ENCODE results near the gene LMTK2.

The LMTK2 gene

DNA sequence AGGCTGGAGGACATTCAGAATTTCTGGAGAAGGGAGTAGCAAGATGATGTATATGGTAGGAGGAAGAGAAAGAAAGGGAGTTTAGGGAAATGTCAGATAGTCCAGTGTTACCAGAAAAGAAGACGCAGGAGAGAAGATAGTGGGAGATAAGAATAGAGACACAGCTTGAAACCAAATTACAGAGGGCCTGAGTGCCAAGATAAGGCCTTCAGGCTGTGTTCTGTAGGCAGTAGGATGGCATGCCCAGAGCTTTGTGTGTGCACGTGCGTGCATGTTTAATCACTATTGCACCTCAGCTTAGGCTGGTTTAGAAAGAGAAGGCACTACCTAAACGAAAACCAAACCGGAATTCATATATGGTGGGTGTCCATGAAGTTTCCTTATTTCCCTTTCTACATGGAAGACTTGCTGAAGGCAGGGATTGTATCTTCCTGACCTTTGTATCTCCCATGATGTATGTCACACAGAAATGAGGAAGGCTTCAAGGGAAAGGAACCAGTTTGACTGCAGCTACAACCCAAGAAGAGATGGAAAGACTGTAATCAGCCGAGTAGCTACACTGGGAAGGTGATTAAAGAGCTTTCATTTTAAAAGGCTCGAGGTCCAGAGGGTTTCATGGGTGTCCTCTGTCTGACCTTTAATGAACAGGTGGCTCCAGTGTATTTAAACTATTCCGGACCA is 68.7 kb downstream of the LMTK2 start:
- DNase-seq (ENCODE audit: low read depth): no peak

DNA sequence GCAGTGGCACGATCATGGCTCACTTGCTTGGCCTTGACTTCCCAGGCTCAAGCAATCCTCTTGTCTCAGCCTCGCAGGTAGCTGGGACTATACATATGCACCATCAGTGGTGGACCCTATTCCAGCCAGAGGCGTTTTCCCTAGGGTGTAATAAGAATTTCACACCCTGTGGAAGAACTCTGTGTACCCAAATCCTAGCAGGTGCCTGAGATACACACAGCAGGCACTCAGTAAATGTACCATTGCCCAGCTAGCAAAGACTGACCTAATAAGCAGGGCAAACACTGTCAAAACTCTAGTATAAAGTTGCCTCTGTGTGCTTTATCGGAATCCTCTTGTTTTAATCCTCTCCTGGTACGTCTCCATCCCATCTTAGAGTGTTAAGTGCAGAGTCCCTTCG is 70.9 kb downstream of the LMTK2 start:
- DNase-seq (ENCODE audit: low read depth): no peak

DNA sequence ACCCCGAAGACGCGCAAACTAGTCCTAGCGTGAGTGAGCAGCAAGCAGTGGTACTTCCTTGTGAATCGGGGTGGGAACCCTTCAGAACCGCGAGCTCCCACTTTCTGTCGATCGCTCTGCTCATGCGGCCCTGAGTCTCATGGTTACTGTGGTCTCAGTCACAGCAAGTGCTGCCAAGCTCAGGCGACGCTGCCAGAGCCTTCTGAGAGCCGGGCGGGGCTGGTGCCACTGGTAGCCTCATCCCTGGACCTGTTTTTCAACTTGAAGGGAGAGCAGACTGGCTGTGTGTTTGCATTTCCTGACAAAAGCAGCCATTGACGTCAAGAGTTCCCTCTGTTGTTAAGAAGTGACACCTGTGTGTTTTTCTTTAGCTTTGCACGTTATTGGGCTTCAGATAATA is 71.7 kb downstream of the LMTK2 start:
- DNase-seq (ENCODE audit: low read depth): no peak

DNA sequence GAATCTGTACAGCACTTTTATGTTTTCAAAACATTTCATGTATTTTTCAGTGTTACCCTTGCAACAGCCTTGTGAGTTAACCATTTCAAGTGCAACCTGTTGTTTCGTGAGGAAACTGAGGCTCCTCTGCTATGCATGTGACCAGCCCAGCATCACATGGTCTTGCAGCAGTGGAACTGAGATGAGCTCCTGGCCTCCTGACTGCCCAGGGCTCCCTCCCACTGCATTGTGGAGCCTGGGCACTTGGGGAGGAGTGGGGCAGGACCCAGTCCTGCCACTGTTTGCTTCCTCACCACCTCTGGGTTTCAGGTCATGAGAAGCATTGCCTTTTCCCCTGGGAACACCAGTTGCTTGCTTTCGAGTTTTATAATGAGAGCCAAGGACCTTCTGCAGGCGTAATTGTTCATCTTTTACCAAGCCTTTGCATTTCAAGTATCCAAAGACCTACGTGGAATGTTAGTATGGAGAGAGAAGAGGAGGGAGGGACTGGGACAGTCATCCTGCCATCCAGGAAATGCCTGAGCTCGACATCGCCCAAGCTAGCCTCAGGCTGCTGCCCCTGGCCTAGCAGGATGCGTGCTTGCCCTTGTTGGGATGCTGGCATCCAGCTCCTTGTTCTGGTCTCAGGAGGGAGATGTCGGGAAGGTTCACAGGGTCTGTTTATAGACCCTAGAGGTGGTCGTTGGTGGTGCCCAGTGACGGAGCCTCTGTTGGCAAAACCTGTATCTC is 72.3 kb downstream of the LMTK2 start:
- peak; percentile 47 for DNase-seq (ENCODE audit: low read depth)

DNA sequence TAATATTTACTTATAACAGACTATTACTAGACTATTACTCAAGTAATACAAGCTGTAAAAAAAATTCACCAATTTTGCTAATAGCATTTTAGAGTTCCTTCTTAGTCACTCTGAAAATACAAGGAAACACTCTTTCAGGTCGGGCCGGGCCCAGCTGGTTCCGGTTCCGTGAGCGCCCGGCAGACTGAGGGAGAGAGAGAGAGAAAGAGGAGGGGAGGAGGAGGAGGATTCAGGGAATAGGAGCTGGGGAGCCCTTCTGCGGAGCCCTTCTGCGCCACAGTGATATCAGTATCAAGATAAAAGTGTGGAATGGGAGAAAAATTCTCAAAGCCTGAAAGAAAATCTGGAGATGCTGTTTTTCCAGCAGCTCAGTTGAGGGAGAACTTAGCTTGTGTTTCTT is 74.1 kb downstream of the LMTK2 start:
- DNase-seq (ENCODE audit: low read depth): no peak

DNA sequence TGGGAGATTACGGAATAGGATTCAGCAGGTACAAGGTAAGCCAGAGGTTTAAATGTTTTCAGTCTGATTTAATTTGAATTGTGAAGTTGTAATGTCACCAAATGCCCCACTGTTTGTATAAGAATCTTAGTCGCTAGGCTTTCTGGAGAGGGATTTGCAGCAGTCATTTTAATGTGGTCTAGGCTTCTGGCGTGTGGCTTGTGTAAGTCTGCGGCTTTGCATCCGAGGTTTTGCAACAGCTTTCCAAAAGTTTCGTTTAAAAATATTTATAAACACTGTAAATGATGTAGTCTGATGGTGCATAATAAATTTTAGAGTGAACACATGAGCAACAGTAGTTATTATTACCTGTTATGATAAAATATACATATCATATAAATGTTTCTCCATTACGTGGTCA is 78.4 kb downstream of the LMTK2 start:
- DNase-seq (ENCODE audit: low read depth): no peak

DNA sequence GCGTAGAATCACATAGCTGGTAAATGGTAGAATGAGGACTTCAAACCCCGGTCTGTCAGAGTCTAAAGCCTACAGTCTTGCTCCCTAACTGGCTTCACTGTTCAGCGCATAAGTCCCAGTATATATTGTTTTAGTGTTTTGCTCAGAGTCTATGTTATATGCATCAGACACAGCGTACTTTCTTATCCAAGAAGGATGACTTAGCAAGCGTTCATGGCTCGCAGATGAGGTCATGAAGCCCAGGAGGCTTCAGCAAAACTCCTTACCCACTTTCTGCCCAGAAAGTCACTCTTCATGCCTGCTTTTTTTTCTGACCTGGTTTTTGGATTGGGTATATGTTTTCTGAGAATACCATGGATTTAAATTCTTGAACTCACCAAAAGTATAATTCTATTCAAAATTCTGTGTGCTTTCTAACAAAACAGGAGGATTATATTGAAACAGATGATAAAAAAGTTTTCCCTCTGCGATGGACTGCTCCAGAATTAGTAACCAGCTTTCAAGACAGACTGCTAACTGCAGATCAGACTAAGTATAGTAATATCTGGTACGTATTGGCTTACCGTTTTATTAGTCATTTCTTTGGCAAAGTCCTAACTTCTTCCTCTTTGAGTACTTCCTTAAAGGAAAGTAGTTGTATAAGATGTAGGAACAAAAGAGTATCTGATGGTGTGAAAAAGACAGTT is 79.9 kb downstream of the LMTK2 start:
- peak; percentile 61 for DNase-seq (ENCODE audit: low read depth)

DNA sequence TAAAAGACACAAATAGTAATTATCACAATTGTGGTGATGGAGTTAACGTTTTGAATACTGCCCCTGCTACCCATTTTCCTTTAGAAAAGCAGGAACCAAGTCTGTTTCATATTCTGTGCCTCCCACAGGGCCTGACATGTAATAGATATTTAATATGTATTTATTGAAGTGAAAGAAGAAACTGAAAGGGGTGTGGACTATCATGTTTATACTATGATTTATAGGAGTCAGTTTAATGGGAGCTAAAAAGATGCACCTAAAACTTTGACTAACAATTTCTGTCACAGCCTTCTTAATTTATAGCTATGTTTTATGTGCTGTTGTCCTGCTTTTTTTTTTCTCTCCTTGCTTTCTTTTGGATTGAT is 80.5 kb downstream of the LMTK2 start:
- DNase-seq (ENCODE audit: low read depth): no peak

DNA sequence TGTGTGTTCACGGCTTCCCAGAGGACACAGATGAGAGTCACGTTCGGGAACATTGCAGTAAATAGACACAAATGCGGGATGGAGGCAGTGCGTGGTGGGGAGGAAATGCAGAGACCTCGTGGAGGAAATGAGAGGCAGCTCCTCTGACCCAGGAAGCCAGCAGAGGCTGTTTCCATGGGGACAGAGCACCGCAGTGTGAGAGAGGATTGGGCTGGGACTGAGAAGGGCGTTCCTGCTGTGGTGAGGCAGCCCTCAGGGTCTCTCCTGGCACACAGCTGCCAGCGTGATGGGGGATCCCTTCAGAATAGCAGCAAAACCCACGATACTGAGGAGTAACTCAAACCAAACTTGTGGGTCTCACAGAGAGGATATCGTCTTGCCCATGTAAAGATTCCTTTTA is 82.9 kb downstream of the LMTK2 start:
- DNase-seq (ENCODE audit: low read depth): no peak

DNA sequence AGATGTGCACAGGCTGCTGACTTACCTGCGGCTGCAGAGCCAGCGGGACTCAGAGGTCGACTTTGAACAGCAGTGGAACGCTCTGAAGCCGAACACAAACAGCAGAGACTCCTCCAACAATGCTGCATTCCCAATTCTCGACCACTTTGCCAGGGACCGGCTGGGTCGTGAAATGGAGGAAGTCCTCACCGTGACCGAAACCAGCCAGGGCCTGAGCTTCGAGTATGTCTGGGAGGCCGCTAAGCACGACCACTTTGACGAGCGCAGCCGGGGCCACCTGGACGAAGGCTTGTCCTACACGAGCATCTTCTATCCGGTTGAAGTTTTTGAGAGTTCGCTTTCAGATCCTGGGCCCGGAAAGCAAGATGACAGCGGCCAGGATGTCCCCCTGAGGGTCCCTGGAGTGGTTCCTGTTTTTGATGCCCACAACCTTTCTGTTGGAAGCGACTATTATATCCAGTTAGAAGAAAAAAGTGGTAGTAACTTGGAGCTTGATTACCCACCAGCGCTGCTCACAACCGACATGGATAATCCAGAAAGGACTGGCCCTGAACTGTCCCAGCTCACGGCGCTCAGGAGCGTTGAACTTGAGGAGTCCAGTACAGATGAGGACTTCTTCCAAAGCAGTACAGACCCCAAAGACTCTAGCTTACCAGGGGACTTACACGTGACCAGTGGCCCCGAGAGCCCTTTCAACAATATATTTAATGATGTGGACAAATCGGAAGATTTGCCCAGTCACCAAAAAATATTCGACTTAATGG is 85.2 kb downstream of the LMTK2 start:
- no peak for DNase-seq (ENCODE audit: low read depth)

DNA sequence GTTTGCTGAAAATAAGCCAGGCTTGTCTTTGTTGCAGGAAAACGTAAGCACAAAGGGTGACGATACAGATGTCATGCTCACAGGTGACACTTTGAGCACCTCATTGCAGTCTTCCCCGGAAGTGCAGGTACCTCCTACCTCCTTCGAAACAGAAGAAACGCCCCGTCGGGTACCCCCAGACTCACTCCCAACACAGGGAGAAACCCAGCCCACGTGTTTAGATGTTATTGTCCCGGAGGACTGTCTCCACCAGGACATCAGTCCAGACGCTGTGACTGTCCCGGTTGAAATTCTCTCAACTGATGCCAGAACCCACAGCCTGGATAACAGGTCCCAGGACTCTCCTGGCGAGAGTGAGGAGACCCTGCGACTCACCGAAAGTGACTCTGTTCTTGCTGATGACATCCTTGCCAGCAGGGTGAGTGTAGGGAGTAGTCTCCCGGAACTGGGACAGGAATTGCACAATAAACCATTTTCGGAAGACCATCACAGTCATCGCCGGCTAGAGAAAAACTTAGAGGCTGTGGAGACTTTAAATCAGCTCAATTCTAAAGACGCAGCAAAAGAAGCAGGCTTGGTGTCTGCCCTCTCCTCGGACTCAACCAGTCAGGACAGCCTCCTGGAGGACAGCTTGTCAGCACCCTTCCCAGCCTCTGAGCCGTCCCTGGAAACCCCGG is 86.3 kb downstream of the LMTK2 start:
- DNase-seq (ENCODE audit: low read depth): no peak

DNA sequence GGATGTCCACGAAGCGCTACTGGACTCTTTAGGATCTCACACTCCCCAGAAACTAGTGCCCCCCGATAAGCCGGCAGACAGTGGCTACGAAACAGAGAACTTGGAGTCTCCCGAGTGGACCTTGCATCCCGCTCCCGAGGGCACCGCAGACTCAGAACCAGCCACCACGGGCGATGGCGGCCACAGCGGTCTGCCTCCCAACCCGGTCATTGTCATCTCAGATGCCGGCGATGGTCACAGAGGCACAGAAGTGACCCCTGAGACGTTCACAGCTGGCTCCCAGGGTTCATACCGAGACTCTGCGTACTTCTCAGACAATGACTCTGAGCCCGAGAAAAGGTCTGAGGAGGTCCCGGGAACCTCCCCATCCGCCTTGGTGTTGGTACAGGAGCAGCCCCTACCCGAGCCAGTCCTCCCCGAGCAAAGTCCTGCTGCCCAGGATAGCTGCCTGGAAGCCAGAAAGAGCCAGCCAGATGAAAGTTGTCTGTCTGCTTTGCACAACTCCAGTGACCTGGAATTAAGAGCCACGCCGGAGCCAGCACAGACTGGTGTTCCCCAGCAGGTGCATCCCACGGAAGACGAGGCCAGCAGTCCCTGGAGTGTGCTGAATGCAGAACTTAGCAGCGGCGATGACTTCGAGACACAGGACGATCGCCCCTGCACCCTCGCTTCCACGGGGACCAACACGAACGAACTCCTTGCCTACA is 87.0 kb downstream of the LMTK2 start:
- no peak for DNase-seq (ENCODE audit: low read depth)

DNA sequence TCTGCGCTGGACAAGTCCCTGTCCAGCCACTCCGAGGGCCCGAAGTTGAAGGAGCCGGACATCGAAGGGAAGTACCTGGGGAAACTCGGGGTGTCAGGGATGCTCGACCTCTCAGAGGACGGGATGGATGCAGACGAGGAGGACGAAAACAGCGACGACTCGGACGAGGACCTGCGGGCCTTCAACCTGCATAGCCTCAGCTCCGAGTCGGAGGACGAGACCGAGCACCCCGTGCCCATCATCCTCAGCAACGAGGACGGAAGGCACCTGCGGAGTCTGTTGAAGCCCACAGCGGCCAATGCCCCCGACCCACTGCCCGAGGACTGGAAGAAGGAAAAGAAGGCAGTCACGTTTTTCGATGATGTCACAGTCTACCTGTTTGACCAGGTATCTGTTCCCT is 87.5 kb downstream of the LMTK2 start:
- DNase-seq (ENCODE audit: low read depth): no peak

DNA sequence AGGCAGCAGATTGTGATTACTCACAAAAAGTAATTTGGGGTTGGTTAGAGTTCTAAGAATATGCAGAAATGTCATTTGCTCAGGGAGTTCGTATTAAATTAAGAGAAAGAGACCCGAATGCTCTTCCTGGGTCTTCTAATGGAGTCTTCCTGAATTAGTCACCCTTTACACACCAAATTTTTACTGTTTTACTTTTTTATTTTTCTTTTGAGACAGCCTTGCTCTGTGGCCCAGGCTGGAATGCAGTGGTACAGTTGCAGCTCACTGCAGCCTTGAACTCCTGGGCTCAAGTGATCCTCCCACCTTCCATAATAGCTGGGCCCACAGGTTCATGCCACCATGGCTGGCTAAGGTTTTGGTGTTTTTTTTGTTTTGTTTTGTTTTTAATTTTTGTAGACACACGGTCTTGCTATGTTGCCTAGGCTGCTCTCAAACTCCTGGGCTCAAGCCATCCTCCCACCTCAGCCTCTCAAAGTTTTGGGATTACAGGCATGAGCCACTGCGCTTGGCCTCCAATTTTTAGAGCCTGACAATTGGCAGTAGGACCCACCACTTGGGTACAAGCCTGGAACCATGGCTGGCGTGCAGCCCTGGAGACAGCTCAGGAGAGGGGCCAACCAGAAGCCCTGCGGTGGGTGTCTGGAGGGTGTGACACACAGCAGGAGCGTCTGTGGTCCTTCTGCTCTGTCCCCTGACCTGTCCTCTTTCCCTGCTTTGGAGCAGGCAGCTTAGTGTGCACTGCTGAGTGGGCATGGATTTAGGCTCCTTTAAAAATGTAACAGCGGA is 88.2 kb downstream of the LMTK2 start:
- DNase-seq (ENCODE audit: low read depth): no peak

DNA sequence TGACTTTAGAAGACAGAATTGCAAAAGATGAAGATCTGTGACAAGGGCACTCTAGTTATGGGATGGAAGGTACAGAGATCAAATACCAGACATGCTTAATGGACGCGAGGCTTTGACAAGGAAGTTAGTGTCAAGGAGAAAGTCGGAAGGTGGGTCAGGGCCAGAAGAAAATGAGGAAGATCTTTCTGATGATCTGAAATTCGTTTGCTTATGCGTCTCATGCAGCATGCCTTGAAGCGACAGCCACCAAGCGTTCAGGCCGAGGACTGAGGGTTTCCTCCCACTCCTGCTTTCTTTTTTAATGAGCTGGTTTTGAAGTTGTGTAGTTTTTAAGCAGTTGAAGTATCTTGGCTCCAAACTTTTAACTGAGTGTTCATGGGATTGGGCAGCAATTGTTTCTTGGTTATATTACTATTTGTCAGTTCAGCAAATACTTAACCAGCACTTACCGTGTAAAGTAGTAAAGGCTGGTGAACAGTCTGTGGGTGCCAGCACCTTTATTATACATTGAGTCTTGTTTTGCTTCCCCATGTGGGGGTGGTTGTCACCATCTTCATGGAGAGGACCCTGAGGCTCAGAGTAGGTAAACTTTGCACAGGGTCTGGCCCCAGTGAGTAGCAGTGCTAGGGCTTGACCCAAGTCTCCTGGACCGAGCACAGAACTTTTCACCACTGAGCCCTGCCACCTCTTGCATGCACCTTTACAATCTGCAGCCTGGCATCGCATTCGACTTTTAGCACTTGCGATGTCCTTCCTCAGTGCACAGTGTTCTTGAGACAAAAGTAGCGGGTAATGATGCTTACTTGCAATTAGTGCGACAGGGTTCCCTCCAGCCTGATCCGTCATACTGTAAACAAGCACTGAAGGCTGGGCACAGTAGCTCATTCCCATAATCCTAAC is 90.3 kb downstream of the LMTK2 start:
- no peak for DNase-seq (ENCODE audit: low read depth)

DNA sequence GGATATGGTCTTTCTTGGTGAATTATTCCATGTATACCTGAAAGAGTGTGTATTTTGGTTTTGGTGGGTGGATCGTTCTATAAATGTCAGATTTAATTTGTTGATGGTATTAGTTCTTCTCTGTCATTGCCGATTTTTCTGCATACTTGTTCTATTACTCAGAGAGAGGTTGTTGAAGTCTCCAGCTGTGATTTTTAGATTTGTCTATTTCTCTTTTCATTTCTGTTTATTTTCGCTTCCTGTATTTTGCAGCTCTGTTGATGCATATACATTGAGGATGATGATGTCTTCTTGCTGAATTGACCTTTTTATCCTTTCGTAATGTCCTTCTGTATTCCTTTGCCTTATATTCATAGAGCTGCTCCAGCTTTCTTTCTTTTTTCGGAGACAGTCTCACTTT is 92.5 kb downstream of the LMTK2 start:
- no peak for DNase-seq (ENCODE audit: low read depth)

DNA sequence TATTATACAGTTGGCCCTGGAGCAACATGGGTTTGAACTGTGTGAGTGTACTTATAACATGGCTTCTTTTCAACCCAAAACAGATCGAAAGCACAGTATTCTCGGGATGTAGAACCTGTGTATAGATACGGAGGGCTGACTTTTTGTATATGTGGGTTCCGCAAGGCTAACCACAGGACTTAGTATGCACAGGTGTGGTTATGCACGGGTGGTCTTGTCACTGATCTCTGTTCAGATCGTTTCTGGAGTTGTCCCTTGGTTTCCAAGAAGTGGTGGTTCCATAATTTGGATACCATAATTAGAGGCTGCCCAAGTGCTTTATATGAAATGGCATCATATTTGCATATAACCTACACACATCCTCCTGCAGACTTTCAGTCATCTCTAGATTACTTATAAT is 93.7 kb downstream of the LMTK2 start:
- no peak for DNase-seq (ENCODE audit: low read depth)

DNA sequence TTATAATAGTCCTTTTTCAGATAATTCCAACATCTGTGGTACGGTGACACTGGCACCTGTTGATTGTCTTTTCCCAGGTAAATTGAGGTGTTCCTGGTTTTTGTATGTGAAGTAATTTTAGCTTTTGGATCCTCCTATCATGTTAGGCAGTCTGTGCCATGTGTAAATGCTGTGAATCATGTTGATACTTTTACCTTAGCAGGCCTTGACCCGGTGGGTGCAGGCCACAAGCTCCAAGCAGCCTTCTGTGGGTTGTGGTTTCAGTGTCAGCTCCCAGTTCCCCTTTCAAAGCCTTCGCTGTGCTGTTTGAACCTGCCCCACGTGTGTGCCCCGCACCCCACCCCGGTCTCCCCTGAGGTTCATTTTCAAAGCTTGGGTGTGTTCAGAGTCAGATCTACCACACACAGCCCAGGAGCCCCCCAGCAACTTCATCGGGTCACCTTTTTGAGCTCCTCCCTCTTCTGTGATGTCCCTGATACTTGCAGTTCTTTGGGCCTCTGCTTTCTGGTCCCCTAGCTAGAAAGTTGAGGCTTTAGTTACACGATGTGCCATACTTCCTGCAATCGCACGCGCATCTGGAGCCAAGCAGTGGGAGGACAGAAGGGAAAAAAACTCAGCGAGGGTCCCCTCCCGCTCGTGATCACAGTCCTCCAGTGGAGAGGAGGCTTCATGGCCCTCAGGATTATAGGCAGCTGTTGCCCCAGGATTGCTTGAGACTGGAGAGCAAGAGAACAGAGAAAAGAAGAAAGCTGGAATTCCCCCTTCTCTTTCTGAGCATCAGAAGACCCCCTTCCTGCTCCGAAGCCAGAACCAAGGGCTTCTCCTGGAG is 95.9 kb downstream of the LMTK2 start:
- DNase-seq (ENCODE audit: low read depth): no peak

Measured in ELR (cell line).